Measurements from ENCODE around the gene RBCK1. TPM values are rescaled to one million over a fixed set of nuclear protein-coding genes. Genes with fewer than 3 reads are reported as not detected.

Gene RBCK1
- total RNA-seq, 4 donors from 2014 or later, result 75.7 to 85.6 (median 80.7) TPM

GRCh38 chr20:478949-479429 is 70.9 kb downstream of the RBCK1 start:
- DNase-seq (ENCODE audit: extremely low spot score), result no peak
- TF ChIP-seq POLR2AphosphoS5 (IDR thresholded peaks at IDR 0.05) (no peak), POLR2A (IDR thresholded peaks at IDR 0.05; ENCODE audit: low read depth) (no peak)
- TF ChIP-seq, protein P1, sequence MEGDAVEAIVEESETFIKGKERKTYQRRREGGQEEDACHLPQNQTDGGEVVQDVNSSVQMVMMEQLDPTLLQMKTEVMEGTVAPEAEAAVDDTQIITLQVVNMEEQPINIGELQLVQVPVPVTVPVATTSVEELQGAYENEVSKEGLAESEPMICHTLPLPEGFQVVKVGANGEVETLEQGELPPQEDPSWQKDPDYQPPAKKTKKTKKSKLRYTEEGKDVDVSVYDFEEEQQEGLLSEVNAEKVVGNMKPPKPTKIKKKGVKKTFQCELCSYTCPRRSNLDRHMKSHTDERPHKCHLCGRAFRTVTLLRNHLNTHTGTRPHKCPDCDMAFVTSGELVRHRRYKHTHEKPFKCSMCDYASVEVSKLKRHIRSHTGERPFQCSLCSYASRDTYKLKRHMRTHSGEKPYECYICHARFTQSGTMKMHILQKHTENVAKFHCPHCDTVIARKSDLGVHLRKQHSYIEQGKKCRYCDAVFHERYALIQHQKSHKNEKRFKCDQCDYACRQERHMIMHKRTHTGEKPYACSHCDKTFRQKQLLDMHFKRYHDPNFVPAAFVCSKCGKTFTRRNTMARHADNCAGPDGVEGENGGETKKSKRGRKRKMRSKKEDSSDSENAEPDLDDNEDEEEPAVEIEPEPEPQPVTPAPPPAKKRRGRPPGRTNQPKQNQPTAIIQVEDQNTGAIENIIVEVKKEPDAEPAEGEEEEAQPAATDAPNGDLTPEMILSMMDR (IDR thresholded peaks at IDR 0.05), result peak; percentile 60 to 64 (median 60)
- WGBS, result 57% methylated on average over 3 of the region's 3 CpGs
- no peaks in the 10 kb centered on the region for H3K27me3 ChIP-seq
- no peak overlapping the region for H3K4me3 ChIP-seq
- peaks cover 24 to 43% (median 39%) of the 10 kb centered on the region in 4 donors for H3K36me3 ChIP-seq
- no peaks in the 10 kb centered on the region for H3K9me3 ChIP-seq
- H3K27ac ChIP-seq (replicated peaks in 1 of 4), result no peak overlapping the region
- peaks cover 0 to 10% (median 5%) of the 10 kb centered on the region in 4 donors for H3K4me1 ChIP-seq
- intact Hi-C loops (cut with DNase I), result loop anchor here (2.0 to 5.0 kb wide), 2 partner anchors 72 to 126 kb away; partner anchors contain the start of gene RBCK1

DNA sequence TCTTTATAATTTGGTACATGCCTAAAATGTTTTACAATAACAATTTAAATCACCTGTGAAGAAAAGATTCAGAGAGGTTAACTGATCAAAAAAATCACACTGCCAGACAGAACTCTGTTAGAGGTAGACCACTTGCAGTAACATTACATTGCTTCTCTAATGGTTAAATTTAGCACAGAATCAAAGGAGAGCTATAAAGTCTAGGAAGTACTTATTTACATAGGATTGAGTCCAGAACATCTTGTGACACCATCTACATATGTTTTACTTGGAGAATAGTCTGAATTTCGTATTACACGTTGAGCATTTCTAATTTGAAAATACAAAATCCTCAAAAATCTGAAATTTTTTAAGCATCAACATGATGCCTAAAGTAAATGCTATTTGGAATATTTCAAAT is 71.4 kb downstream of the RBCK1 start:
- TF ChIP-seq EP300 (IDR thresholded peaks at IDR 0.05) (no peak), POLR2AphosphoS5 (IDR thresholded peaks at IDR 0.05) (no peak), POLR2A (IDR thresholded peaks at IDR 0.05; ENCODE audit: low read depth) (no peak)
- TF ChIP-seq, protein P1 (IDR thresholded peaks at IDR 0.05), result no peak

GRCh38 chr20:480044-480443 is 71.9 kb downstream of the RBCK1 start:
- WGBS, result 71% methylated on average over 3 of the region's 3 CpGs
- peaks cover 0 to 10% (median 5%) of the 10 kb centered on the region in 4 donors for H3K4me1 ChIP-seq
- no peak overlapping the region for H3K27ac ChIP-seq (replicated peaks in 1 of 4)
- peaks cover 25 to 52% (median 47%) of the 10 kb centered on the region in 4 donors for H3K36me3 ChIP-seq
- intact Hi-C loops (cut with DNase I), result no loop called here
- no peaks in the 10 kb centered on the region for H3K27me3 ChIP-seq
- TF ChIP-seq, protein P1 (IDR thresholded peaks at IDR 0.05), result no peak
- TF ChIP-seq POLR2A (IDR thresholded peaks at IDR 0.05; ENCODE audit: low read depth) (no peak), EP300 (IDR thresholded peaks at IDR 0.05) (no peak), POLR2AphosphoS5 (IDR thresholded peaks at IDR 0.05) (no peak)
- H3K4me3 ChIP-seq, result no peak overlapping the region
- H3K9me3 ChIP-seq, result no peaks in the 10 kb centered on the region
- DNase-seq (ENCODE audit: extremely low spot score), result no peak

More for the DNA sequence above, 71.4 kb downstream of the RBCK1 start:
- no peak overlapping the region for H3K27ac ChIP-seq (replicated peaks in 1 of 4)
- H3K4me1 ChIP-seq, result peaks cover 0 to 10% (median 5%) of the 10 kb centered on the region in 4 donors
- 64% methylated on average over 2 of the region's 2 CpGs for WGBS
- no peak for DNase-seq (ENCODE audit: extremely low spot score)
- intact Hi-C loops (cut with DNase I), result loop anchor here (2.0 to 5.0 kb wide), 2 partner anchors 72 to 127 kb away; partner anchors contain the start of gene RBCK1
- no peaks in the 10 kb centered on the region for H3K27me3 ChIP-seq
- H3K4me3 ChIP-seq, result no peak overlapping the region
- H3K36me3 ChIP-seq, result peaks cover 24 to 48% (median 44%) of the 10 kb centered on the region in 4 donors
- H3K9me3 ChIP-seq, result no peaks in the 10 kb centered on the region

DNA sequence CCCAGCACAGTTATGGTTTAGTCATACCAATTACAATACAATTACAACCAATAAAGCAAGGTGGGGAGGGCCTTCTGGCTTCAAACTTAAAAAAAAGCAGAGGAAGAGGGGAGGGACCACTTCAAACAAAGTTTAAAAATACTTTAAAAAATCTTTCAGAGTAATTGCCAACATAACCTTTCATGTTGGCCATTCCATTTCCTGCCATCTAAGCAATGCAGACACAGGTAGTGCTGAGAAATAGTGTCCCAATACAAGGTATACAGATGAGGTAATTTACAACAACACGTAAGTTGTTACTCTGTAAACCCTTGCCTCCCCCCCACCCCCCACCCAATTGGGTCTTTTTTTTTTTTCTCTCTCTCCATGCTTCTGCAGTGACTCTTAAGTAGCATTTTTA is 73.1 kb downstream of the RBCK1 start:
- peaks cover 35 to 64% (median 58%) of the 10 kb centered on the region in 4 donors for H3K36me3 ChIP-seq
- TF ChIP-seq, protein P1 (IDR thresholded peaks at IDR 0.05), result no peak
- TF ChIP-seq EP300 (IDR thresholded peaks at IDR 0.05) (no peak), POLR2AphosphoS5 (IDR thresholded peaks at IDR 0.05) (no peak), POLR2A (IDR thresholded peaks at IDR 0.05; ENCODE audit: low read depth) (no peak)

More for the DNA sequence above, 73.1 kb downstream of the RBCK1 start:
- WGBS, result 86% methylated on average over 1 of the region's 1 CpG
- intact Hi-C loops (cut with DNase I), result no loop called here
- H3K4me1 ChIP-seq, result peaks cover 0 to 6% (median 2%) of the 10 kb centered on the region in 4 donors
- H3K4me3 ChIP-seq, result no peak overlapping the region
- DNase-seq (ENCODE audit: extremely low spot score), result no peak
- no peaks in the 10 kb centered on the region for H3K9me3 ChIP-seq
- no peaks in the 10 kb centered on the region for H3K27me3 ChIP-seq
- H3K27ac ChIP-seq (replicated peaks in 1 of 4), result no peak overlapping the region

Small RNA genes within 50 kb of the gene (small RNA-seq; reads per million reads assigned to genes)
- gene RF00019, result 0 reads per million in 3 donors

Other genes with a start within 250 kb of the RBCK1 start
- gene DEFB128, start 218.6 kb upstream of the RBCK1 start, total RNA-seq, result not detected
- not detected for gene DEFB129, start 181.0 kb upstream of the RBCK1 start, total RNA-seq
- gene DEFB132, start 150.6 kb upstream of the RBCK1 start, total RNA-seq, result not detected
- gene C20orf96, start 117.5 kb upstream of the RBCK1 start, total RNA-seq, result 1 to 10 TPM; 1.7 to 2.6 (median 2.3) TPM
- 10 to 100 TPM; 13.3 to 29.9 (median 19.7) TPM for gene ZCCHC3, start 110.7 kb upstream of the RBCK1 start, total RNA-seq
- gene SOX12, start 82.7 kb upstream of the RBCK1 start, total RNA-seq, result 10 to 100 TPM in 1 of 4 donors, 1 to 10 TPM in 3; 3.5 to 14.4 (median 7.2) TPM
- 10 to 100 TPM; 20.8 to 72.8 (median 48.9) TPM for gene NRSN2, start 61.2 kb upstream of the RBCK1 start, total RNA-seq
- 1 to 10 TPM in 3 of 4 donors, under 1 TPM in 1; 0.83 to 6.8 (median 4.0) TPM for gene TRIB3, start 27.5 kb upstream of the RBCK1 start, total RNA-seq
- 10 to 100 TPM; 34.9 to 47.7 (median 41.7) TPM for gene TBC1D20, start 54.2 kb downstream of the RBCK1 start, total RNA-seq
- 10 to 100 TPM; 41.5 to 69.5 (median 53.6) TPM for gene CSNK2A1, start 135.5 kb downstream of the RBCK1 start, total RNA-seq
- gene TCF15, start 202.0 kb downstream of the RBCK1 start, total RNA-seq, result 1 to 10 TPM; 2.3 to 5.7 (median 3.3) TPM
- gene SRXN1, start 244.9 kb downstream of the RBCK1 start, total RNA-seq, result 10 to 100 TPM; 37.0 to 58.2 (median 41.4) TPM

Measured in esophagus muscularis mucosa (tissue), 4 donors.